ENCODE data around the gene IQCF2.

GRCh38 chr3:51888463-51889105 lies 27.2 kb downstream of the IQCF2 start:
- no peak for TF ChIP-seq CTCF (IDR thresholded peaks at IDR 0.05)
- TF ChIP-seq POLR2A (IDR thresholded peaks at IDR 0.05): no peak

Data from vagina (tissue), 2 donors.